ENCODE measurements around the gene INTS7. TPM values are rescaled to one million over a fixed set of nuclear protein-coding genes. Genes with fewer than 3 reads are reported as not detected.

INTS7 gene
- total and polyA plus RNA-seq, 8 donors: 3.1 to 10.1 (median 4.7) TPM

DNA sequence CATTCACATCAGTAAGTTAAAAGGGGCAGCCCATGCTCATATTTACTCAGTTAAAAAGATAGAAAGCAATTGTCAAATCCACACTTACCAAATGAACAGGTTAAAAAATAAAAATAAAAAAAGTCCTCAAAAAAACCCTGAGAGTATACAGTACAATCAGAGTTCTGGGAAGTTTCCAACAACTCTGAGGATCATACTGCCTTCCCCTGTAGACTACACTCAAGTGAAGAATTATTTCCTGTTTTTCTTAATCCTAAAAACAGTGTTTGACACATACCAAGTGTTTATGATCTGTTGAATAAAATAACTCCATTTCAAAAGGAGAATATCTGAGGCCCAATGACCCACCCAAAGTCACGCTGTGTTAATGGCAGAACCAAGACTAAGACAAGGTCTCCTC lies 61.8 kb downstream of the INTS7 start:
- TF ChIP-seq CTCF (IDR thresholded peaks at IDR 0.05): no peak
- intact Hi-C loops (cut with DNase I): no loop called here
- no peaks in the 10 kb centered on the region for H3K27me3 ChIP-seq
- no peak for FAIRE-seq
- H3K27ac ChIP-seq: no peak overlapping the region
- H3K4me3 ChIP-seq: no peak overlapping the region
- H3K4me1 ChIP-seq: no peaks in the 10 kb centered on the region
- no peak for DNase-seq
- ATAC-seq: no peak
- H3K9me3 ChIP-seq: no peaks in the 10 kb centered on the region
- H3K36me3 ChIP-seq: peaks cover 0 to 4% (median 0%) of the 10 kb centered on the region in 3 donors
- WGBS, 2 donors: 93 to 97% methylated on average over 1 of the region's 1 CpG

GRCh38 chr1:211968200-211968834 lies 67.0 kb downstream of the INTS7 start:
- TF ChIP-seq CTCF (IDR thresholded peaks at IDR 0.05): no peak
- intact Hi-C loops (cut with DNase I): no loop called here
- no peak for ATAC-seq
- Histone ChIP-seq H3K27ac (no peak overlapping the region), H3K4me3 (no peak overlapping the region), H3K36me3 (no peaks in the 10 kb centered on the region), H3K4me1 (no peaks in the 10 kb centered on the region), H3K27me3 (no peaks in the 10 kb centered on the region), H3K9me3 (no peaks in the 10 kb centered on the region)
- no peak for FAIRE-seq
- no peak for DNase-seq
- WGBS, 2 donors: 84 to 87% methylated on average over 4 of the region's 4 CpGs

- WGBS, 2 donors: 89 to 92% methylated on average over 3 of the region's 3 CpGs
- intact Hi-C loops (cut with DNase I): no loop called here
- Histone ChIP-seq H3K4me1 (no peaks in the 10 kb centered on the region), H3K36me3 (no peaks in the 10 kb centered on the region), H3K27ac (no peak overlapping the region), H3K27me3 (no peaks in the 10 kb centered on the region), H3K4me3 (no peak overlapping the region), H3K9me3 (no peaks in the 10 kb centered on the region)
- no peak for TF ChIP-seq CTCF (IDR thresholded peaks at IDR 0.05)
- ATAC-seq (no peak), FAIRE-seq (no peak), DNase-seq (no peak)
Measured at GRCh38 chr1:211967704-211968103, 67.7 kb downstream of the INTS7 start.

DNA sequence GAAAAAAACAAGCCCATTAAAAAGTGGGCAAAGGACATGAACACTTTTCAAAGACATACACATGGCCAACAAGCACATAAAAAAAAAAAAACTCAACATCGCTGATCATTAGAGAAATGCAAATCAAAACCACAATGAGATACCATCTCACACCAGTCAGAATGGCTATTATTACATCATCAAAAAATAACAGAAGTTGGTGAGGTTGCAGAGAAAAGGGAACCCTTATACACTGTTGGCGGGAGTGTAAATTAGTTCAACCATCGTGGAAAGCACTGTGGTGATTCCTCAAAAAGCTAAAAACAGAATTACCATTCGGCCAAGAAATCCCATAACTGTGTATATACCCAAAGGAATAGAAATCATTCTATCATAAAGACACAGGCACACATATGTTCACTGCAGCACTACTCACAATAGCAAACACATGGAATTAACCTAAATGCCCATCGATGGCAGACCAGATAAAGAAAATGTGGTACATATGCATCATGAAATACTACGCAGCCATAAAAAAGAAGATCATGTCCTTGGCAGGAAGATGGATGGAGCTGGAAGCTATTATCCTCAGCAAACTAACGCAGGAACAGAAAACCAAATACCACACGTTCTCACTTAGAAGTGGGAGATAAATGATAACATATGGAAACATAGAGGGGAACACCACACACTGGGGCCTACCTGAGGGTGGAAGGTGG lies 70.1 kb downstream of the INTS7 start:
- DNase-seq: no peak
- intact Hi-C loops (cut with DNase I): no loop called here
- H3K27me3 ChIP-seq: no peaks in the 10 kb centered on the region
- H3K36me3 ChIP-seq: no peaks in the 10 kb centered on the region
- TF ChIP-seq CTCF (IDR thresholded peaks at IDR 0.05): no peak
- no peak for FAIRE-seq
- no peak overlapping the region for H3K27ac ChIP-seq
- ATAC-seq: no peak
- 95% methylated on average over 8 of the region's 8 CpGs for WGBS, 2 donors
- H3K9me3 ChIP-seq: no peaks in the 10 kb centered on the region
- no peak overlapping the region for H3K4me3 ChIP-seq
- H3K4me1 ChIP-seq: no peaks in the 10 kb centered on the region

DNA sequence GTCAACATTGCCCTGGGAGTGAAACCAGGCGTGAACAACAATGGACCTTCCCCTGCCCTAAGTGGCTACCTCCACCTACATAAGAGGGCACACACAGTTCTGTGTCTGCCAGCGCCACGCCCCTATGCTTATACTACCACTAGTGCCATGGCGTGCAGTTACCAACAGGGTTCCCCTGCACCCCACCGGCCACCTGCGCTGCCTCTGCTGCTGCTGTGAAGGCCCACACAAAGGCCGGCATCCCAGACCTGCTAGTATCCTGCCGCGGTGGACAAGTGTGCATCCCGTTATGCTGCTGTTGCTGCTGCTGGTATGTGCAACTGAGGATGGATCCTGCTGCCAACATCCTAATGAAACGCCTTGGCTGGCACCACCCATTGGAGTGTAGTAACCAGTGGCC lies 75.7 kb downstream of the INTS7 start:
- Histone ChIP-seq H3K27ac (no peak overlapping the region), H3K4me3 (no peak overlapping the region), H3K9me3 (no peaks in the 10 kb centered on the region), H3K4me1 (no peaks in the 10 kb centered on the region), H3K36me3 (no peaks in the 10 kb centered on the region), H3K27me3 (no peaks in the 10 kb centered on the region)
- WGBS, 2 donors: 97 to 98% methylated on average over 11 of the region's 11 CpGs
- no peak for ATAC-seq
- no peak for TF ChIP-seq CTCF (IDR thresholded peaks at IDR 0.05)
- FAIRE-seq: no peak
- peak in 1 of 6 donors; percentile 39 for DNase-seq
- intact Hi-C loops (cut with DNase I): no loop called here

Data from pancreas (tissue), 10 donors.